Prostate gland (tissue), 2 donors: ENCODE data around the gene IFI44.

Experiments
- POLR2A ChIP-seq: fragments of 450-650 bp; IDR thresholded peaks from one replicate; pipeline ENCODE4 v1.6.1; 2016; ENCODE audit warnings: antibody characterized with exemption, mild to moderate bottlenecking
- POLR2AphosphoS5 ChIP-seq: sonication (generic); formaldehyde crosslinking; IDR thresholded peaks from one replicate; pipeline ENCODE4 v1.6.1; 2017; ENCODE audit warnings: antibody characterized with exemption
- TF ChIP-seq, protein P1 (sequence below), 4 experiments: fragments of 200-600 bp in 2 of 4; fragments of 450-650 bp in 2 of 4; sonication (generic) in 2 of 4; IDR thresholded peaks; 1 replicate in 3 of 4; 2 replicates in 1 of 4; pipeline ENCODE4 v1.5.1; 2016 to 2019; ENCODE audit warnings: antibody characterized with exemption in 4 of 4, mild to moderate bottlenecking in 2 of 4, moderate library complexity in 2 of 4

DNA sequence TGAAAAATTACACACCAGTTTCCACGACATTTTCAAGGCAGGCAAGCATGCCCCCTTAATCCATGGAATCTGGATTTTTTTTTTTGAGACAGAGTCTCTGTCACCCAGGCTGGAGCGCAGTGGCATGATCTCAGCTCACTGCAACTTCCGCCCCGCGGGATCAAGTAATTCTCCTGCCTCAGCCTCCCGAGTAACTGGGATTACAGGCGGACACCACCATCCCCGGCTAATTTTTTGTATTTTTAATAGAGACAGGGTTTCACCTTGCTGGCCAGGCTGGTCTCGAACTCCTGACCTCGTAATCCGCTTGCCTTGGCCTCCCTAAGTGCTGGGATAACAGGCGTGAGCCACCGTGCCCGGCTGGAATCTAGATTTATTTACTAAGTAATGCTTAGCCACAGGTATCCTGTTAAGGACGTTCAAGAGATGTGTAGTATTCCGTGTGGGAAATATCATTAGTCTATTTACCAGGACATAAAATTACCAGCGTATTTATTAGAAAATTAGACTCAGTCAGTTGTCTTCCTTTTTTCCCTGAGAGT, 2.5 kb downstream of the IFI44 start:
- TF ChIP-seq, protein P1, sequence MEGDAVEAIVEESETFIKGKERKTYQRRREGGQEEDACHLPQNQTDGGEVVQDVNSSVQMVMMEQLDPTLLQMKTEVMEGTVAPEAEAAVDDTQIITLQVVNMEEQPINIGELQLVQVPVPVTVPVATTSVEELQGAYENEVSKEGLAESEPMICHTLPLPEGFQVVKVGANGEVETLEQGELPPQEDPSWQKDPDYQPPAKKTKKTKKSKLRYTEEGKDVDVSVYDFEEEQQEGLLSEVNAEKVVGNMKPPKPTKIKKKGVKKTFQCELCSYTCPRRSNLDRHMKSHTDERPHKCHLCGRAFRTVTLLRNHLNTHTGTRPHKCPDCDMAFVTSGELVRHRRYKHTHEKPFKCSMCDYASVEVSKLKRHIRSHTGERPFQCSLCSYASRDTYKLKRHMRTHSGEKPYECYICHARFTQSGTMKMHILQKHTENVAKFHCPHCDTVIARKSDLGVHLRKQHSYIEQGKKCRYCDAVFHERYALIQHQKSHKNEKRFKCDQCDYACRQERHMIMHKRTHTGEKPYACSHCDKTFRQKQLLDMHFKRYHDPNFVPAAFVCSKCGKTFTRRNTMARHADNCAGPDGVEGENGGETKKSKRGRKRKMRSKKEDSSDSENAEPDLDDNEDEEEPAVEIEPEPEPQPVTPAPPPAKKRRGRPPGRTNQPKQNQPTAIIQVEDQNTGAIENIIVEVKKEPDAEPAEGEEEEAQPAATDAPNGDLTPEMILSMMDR (IDR thresholded peaks at IDR 0.05), result no peak
- no peak for TF ChIP-seq POLR2A
- no peak for TF ChIP-seq POLR2AphosphoS5
